Lower leg skin (tissue), 4 donors: Measurements from ENCODE around the gene TRAP1. TPM values are rescaled to one million over a fixed set of nuclear protein-coding genes. Genes with fewer than 3 reads are reported as not detected.

Source experiments
- DNase-seq, 2 donors: peaks; one replicate each; pipeline ENCODE4 v3.0.0-alpha.2; 2019; ENCODE audit warnings: low spot score in 2 of 2
- H3K4me3 ChIP-seq: fragments of 200-600 bp; sonication (generic); 2 replicates; pipeline ENCODE4 v1.5.1; 2017; ENCODE audit warnings: mild to moderate bottlenecking, low read depth; ENCODE audit not compliant: poor library complexity, severe bottlenecking
- POLR2A ChIP-seq, 2 donors: fragments of 450-650 bp; IDR thresholded peaks; one replicate each; pipeline ENCODE4 v1.6.1; 2016 to 2017; ENCODE audit warnings: antibody characterized with exemption in 2 of 2, mild to moderate bottlenecking in 1 of 2, moderate library complexity in 1 of 2
- WGBS, 2 donors: methylation state at CpG; one replicate each; pipeline ENCODE4 v1.1.5; 2018; 5-methylcytosine and 5-hydroxymethylcytosine counted together
- intact Hi-C: fragments of 100-400 bp; cut with DNase I; formaldehyde crosslinking; loops from one replicate; pipeline ENCODE4 v1.15.0; 2023; ENCODE audit warnings: low total_unique reads
- total RNA-seq, 4 donors: library from RNA; depleted of rRNA; stranded (reverse); fragments of >200 nt; gene quantifications; one replicate each; pipeline ENCODE4 v1.1.0, GENCODE V29; 2016
- TF ChIP-seq, protein P1 (sequence below), 3 donors: fragments of 450-650 bp; IDR thresholded peaks; one replicate each; pipeline ENCODE4 v1.5.1; 2016; ENCODE audit warnings: antibody characterized with exemption in 3 of 3, mild to moderate bottlenecking in 3 of 3, moderate library complexity in 2 of 3

Gene TRAP1
- total RNA-seq, 4 donors from 2014 or later, result 56.2 to 94.1 (median 67.4) TPM

DNA sequence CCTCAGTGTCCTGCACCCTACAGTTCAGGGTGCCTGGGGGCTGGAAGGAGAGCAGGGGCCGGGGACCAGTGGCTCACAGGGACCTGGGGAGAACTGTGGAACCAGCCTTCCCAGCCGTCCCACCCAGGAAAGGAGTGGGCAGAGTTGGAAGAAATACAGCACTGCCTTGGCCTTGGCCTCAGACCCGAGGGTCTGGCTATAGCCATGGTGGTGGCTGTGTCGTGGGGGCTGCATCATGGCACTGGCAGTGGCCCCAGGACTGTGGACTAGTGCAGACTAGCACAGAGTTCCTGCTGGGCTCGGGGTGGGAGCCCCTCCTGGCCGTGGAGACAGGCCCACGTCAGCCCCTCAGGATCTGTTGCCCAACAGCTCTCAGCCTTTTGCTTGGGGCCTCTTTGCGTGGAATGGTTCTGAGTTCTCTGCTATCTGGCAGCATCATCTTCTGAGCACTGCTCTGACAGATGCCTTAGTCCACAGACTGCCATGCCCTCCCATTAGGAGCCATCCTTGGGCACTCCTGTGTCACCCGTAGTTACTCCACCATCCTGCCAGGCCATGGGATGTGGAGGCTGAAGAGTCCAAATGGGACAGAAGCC lies 75.4 kb downstream of the TRAP1 start:
- TF ChIP-seq, protein P1, sequence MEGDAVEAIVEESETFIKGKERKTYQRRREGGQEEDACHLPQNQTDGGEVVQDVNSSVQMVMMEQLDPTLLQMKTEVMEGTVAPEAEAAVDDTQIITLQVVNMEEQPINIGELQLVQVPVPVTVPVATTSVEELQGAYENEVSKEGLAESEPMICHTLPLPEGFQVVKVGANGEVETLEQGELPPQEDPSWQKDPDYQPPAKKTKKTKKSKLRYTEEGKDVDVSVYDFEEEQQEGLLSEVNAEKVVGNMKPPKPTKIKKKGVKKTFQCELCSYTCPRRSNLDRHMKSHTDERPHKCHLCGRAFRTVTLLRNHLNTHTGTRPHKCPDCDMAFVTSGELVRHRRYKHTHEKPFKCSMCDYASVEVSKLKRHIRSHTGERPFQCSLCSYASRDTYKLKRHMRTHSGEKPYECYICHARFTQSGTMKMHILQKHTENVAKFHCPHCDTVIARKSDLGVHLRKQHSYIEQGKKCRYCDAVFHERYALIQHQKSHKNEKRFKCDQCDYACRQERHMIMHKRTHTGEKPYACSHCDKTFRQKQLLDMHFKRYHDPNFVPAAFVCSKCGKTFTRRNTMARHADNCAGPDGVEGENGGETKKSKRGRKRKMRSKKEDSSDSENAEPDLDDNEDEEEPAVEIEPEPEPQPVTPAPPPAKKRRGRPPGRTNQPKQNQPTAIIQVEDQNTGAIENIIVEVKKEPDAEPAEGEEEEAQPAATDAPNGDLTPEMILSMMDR (IDR thresholded peaks at IDR 0.05), result no peak
- TF ChIP-seq POLR2A (IDR thresholded peaks at IDR 0.05), result no peak
- 75 to 88% methylated on average over 4 to 9 of the region's 9 CpGs for WGBS, 2 donors
- peak in 1 of 2 donors; percentile 75 for DNase-seq
- H3K4me3 ChIP-seq, result no peak overlapping the region
- intact Hi-C loops, result no loop called here

DNA sequence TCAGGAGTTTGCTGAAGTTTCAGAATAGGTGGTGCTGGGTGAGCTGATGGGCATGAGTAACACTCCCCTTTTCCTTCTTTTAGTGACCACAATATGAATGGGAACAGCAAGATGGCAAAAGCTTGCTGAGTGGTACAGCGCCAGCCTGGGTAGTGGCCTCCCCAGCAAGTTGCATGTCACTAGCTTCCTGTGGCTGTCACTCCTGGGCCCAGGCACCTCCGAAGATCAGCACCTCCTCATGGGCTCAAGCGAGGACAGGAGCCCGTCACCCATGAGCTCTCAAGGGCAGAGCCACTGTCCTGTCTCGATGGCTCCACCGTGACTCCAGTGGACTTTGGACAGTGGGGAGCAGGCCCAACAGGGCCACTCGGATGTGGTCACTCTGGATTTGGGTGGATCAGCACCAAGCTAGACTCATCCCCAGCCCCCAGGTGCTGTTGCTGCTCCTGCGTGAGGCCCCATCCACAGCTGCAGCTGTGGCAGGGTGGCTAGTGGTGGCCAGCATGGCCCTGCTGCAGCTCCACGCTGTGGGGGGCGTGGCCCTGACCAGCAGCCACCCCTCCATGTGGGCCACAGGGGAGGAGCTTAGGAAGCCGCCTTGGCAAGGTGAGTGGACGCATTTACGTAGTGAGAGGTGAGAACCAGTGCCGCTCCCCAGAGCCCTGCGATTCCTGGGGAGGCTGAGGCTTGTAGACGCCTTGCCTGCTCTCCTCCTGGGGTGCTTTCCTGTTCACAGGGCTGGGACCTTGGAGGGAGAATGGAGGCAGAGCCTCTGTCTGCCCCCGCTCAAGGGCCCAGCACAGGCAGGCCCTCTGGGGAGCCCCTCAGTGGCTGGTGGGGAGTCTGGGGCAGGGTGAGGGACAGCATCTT lies 76.5 kb downstream of the TRAP1 start:
- DNase-seq, result peak in 1 of 2 donors; percentile 83
- intact Hi-C loops, result no loop called here
- H3K4me3 ChIP-seq, result no peak overlapping the region
- TF ChIP-seq POLR2A (IDR thresholded peaks at IDR 0.05), result no peak
- TF ChIP-seq, protein P1 (IDR thresholded peaks at IDR 0.05), result no peak
- 96 to 97% methylated on average over 16 of the region's 17 CpGs for WGBS, 2 donors

DNA sequence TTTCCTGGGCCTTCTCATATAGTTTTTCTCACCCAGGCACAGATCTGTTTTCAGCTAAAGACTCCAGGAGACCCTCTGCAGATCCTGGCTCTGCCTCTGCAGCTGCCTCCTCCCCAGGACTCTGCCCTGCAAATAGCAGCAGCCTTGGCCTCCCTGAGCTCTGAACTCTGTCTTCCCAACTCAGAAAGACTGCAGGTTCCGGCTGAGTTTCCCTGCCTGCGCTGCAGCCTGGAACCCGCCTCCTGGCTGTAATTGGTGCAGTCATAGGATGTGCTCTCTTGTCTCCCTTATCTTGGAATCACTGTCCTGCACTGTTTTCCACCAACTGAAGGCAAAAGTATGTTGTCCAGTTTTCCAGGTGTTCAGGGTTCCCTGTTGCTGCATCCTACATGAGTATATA lies 77.1 kb downstream of the TRAP1 start:
- no peak overlapping the region for H3K4me3 ChIP-seq
- peak in 1 of 2 donors; percentile 32 for DNase-seq
- WGBS, 2 donors, result 98% methylated on average over 3 of the region's 3 CpGs
- no peak for TF ChIP-seq POLR2A (IDR thresholded peaks at IDR 0.05)
- TF ChIP-seq, protein P1 (IDR thresholded peaks at IDR 0.05), result no peak
- intact Hi-C loops, result no loop called here

DNA sequence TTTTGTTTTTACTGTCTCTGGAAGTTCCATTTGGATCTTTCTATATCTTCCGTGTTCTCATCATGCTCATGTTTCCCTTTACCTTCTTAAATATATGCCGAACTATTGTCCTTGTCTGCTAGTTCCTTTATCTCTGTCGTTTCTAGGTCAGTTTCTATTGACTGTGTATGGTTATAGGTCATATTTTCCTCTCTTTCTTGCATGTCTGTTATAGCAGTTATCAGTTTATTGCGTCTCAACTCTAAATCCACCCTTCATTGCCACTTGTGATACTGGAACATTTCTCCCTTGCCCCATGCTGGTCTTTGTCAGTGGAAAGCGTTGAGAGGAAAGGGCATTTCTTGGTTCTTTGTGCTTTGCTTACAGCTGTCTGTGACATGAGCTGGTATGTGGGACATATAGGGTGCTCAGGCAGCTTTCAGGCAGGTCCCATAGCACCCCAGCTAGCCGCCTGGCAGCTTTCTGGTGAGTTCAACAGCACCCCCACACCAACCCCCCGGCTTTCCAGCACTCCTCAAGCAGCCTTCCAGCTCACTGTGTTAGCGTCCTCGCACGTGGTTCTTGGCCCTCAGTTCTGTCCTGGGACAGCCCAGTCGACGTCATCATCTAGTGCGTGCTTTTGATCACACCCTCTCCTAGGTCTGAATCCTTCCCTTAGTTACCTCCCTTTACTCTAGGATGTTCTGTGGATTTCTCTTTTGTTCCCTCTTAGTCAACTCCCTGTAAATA lies 78.2 kb downstream of the TRAP1 start:
- intact Hi-C loops, result no loop called here
- WGBS, 2 donors, result 96% methylated on average over 13 of the region's 13 CpGs
- DNase-seq, result peak in 1 of 2 donors; percentile 58

DNA sequence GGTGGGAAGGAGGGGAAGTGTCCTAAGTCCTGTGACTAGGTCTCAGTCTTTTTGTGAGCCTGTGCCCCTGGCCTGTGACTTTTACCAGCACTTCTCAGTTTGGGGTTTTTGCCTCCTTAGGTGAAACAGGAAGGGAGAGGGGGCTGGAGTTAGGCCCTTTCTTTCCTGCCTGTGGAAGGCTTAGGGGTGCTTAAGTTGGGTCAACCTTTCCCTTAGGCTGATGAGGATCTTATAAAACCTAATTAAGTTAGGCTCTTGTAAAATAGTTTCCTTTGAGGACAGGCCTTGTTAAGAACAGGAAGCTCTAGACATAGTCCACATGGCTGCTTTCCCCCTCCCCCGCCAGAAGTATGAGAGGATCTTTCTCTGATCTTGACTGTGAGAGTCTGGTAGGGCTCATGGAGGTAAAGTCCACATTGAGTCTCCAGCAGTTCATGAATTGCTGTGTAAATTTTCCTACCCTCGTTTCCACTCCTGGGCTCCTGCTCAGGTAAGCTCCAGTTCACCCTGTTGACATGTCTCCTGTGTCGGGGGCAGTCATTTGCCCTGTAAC lies 79.9 kb downstream of the TRAP1 start:
- H3K4me3 ChIP-seq, result no peak overlapping the region
- 84 to 87% methylated on average over 3 of the region's 3 CpGs for WGBS, 2 donors
- intact Hi-C loops, result no loop called here
- DNase-seq, result peak in 1 of 2 donors; percentile 37
- TF ChIP-seq POLR2A (IDR thresholded peaks at IDR 0.05), result no peak
- TF ChIP-seq, protein P1 (IDR thresholded peaks at IDR 0.05), result no peak

More for the DNA sequence above, 78.2 kb downstream of the TRAP1 start:
- no peak overlapping the region for H3K4me3 ChIP-seq
- TF ChIP-seq, protein P1 (IDR thresholded peaks at IDR 0.05), result no peak
- TF ChIP-seq POLR2A (IDR thresholded peaks at IDR 0.05), result no peak
